ENCODE results near the gene ZNF283. TPM values are rescaled to one million over a fixed set of nuclear protein-coding genes. Genes with fewer than 3 reads are reported as not detected.

ZNF283 gene
- total RNA-seq, result 10 to 100 TPM; 10.7 to 14.9 (median 12.4) TPM
- 1 to 10 TPM; 1.2 to 3.2 (median 2.1) TPM for polyA plus RNA-seq

DNA sequence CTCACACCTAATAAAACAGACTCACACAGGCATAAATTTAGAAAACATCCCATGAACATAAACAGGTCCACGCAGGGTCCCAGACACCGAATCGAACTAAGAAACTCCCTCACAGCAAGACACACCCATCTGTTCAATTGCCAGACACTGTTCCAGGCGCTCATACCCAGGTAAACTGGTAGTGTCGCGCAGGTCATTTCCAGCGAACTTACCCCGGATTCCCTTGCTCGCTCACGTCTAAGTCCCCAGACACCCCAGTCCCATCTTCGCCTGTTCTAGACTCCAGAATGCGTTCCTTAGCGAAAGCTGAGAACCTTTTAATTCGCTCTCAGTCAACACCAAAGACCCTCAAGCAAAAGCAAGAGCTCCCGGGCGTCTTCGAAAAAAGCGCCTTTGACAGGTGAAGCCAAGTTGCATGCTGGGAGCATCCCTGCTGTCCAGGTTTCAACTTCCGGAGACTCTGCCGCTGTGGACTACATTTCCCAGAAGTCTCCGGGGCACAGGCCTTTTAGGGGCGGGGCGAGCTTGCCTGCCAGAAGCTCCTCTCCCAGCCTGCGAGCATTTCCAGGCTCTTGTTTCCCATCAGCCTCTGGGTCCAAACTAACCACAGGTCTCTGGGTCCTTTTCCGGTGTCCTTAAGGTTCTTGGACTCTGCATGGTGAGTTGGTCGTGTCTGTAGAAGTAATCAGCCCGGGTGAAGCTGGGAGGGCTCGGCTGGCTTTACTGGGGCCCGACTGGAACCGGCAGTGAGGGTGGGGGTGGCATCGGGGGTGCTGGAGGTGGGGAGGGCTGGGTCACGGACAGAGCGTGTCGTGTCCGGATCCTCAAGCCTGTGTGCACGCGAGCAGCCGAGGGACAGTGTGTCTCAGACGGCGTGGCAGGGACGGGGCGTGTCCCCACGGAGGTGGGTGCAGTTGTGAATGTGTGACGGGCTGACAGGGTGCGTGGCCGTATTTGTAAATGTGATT is at the start of gene ZNF283:
Gene ZNF283 (plus strand): TSS at position 535 of the 968 bp plus-strand sequence. CDS start 6,184 bp downstream, outside the sequence.
- Histone ChIP-seq H3K9me3 (no peaks in the 10 kb centered on the region), H3K36me3 (peaks cover 0 to 40% (median 22%) of the 10 kb centered on the region in 4 donors), H3K4me3 (peak within 1 kb of the TSS; percentile 51 to 71 (median 60)), H3K27me3 (no peaks in the 10 kb centered on the region), H3K27ac (peak within 1 kb of the TSS; percentile 71 to 77 (median 73)), H3K4me1 (peaks cover 0 to 14% (median 8%) of the 10 kb centered on the region in 4 donors)
- WGBS, 2 donors, result 8 to 13% methylated on average over 46 of the region's 46 CpGs
- peak; percentile 94 for DNase-seq
- TF ChIP-seq, protein P1, sequence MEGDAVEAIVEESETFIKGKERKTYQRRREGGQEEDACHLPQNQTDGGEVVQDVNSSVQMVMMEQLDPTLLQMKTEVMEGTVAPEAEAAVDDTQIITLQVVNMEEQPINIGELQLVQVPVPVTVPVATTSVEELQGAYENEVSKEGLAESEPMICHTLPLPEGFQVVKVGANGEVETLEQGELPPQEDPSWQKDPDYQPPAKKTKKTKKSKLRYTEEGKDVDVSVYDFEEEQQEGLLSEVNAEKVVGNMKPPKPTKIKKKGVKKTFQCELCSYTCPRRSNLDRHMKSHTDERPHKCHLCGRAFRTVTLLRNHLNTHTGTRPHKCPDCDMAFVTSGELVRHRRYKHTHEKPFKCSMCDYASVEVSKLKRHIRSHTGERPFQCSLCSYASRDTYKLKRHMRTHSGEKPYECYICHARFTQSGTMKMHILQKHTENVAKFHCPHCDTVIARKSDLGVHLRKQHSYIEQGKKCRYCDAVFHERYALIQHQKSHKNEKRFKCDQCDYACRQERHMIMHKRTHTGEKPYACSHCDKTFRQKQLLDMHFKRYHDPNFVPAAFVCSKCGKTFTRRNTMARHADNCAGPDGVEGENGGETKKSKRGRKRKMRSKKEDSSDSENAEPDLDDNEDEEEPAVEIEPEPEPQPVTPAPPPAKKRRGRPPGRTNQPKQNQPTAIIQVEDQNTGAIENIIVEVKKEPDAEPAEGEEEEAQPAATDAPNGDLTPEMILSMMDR (IDR thresholded peaks at IDR 0.05), result no peak
- TF ChIP-seq POLR2AphosphoS5 (IDR thresholded peaks at IDR 0.05) (peak; percentile 9 to 73 (median 39)), EP300 (IDR thresholded peaks at IDR 0.05) (no peak)
- intact Hi-C loops (cut with DNase I), result no loop called here

DNA sequence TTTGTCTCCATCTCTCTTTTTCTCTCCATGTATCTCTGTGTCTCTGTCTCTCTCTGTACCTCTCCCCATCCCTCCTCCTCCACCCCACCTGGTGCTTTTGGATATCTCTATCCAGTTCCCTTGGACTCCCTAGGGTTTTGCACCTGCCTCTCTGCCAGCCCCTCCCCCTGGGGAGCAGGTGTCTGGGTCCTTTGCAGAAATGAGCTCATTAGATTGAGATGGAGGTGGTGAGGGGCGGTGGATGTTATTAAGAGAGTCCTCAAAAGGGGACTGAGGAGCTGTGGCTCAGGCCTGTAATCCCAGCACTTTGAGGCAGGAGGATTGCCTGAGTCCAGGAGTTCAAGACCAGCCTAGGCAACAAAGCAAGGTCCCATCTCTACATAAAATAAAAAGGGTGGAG is 48.5 kb upstream of the ZNF283 start:
- intact Hi-C loops (cut with DNase I), result no loop called here
- TF ChIP-seq POLR2AphosphoS5 (IDR thresholded peaks at IDR 0.05) (no peak), EP300 (IDR thresholded peaks at IDR 0.05) (no peak), POLR2A (IDR thresholded peaks at IDR 0.05) (no peak)
- TF ChIP-seq, protein P1 (IDR thresholded peaks at IDR 0.05), result no peak
- no peaks in the 10 kb centered on the region for H3K36me3 ChIP-seq
- no peak overlapping the region for H3K4me3 ChIP-seq
- peak overlapping the region in 1 of 4 donors; percentile 36 for H3K27ac ChIP-seq
- 16 to 51% methylated on average over 1 of the region's 1 CpG for WGBS, 2 donors
- no peak for DNase-seq
- H3K9me3 ChIP-seq, result no peaks in the 10 kb centered on the region
- peaks cover 0 to 16% (median 13%) of the 10 kb centered on the region in 4 donors for H3K4me1 ChIP-seq
- H3K27me3 ChIP-seq, result peaks cover 8 to 61% (median 38%) of the 10 kb centered on the region in 3 donors

DNA sequence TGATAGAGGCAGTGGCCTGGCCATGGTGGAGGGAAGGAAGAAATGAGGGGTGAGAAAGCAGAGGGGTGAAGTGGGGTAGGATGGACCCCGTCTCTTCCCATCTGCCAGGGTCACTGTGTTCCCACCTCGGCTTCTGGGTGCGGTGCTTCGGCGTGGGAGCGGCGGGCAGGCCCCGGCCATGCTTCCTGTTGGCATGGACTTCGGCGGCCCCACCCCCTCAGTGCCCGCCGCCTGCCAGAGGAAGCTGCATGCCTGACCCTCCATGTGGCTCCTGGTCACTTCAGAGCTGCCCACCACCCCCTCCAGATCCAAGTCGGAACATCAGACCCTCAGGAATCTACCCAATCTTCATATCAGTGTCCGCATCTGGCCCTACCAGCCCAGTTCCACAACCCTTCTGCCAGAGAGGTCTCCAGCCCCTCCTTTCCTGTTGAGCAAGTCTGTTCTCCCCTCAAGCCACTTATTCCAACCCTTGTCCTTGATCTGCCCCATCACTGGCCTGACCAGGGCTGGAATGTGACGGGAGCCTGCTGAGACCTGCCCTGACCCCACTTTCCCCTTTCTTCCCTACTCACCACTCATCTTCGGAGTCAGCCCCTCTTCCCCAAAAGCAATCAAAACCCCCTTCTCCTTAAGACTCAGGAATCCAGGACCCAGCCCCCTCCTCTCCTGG is 47.8 kb upstream of the ZNF283 start:
- TF ChIP-seq POLR2AphosphoS5 (IDR thresholded peaks at IDR 0.05) (no peak), EP300 (IDR thresholded peaks at IDR 0.05) (no peak), POLR2A (IDR thresholded peaks at IDR 0.05) (no peak)
- TF ChIP-seq, protein P1 (IDR thresholded peaks at IDR 0.05), result no peak
- H3K4me3 ChIP-seq, result no peak overlapping the region
- intact Hi-C loops (cut with DNase I), result no loop called here
- H3K9me3 ChIP-seq, result no peaks in the 10 kb centered on the region
- peaks cover 0 to 13% (median 9%) of the 10 kb centered on the region in 4 donors for H3K4me1 ChIP-seq
- peaks cover 4 to 60% (median 36%) of the 10 kb centered on the region in 3 donors for H3K27me3 ChIP-seq
- WGBS, 2 donors, result 11 to 28% methylated on average over 16 of the region's 16 CpGs
- H3K27ac ChIP-seq, result peak overlapping the region in 2 of 4 donors; percentile 0 to 36
- no peaks in the 10 kb centered on the region for H3K36me3 ChIP-seq
- no peak for DNase-seq

DNA sequence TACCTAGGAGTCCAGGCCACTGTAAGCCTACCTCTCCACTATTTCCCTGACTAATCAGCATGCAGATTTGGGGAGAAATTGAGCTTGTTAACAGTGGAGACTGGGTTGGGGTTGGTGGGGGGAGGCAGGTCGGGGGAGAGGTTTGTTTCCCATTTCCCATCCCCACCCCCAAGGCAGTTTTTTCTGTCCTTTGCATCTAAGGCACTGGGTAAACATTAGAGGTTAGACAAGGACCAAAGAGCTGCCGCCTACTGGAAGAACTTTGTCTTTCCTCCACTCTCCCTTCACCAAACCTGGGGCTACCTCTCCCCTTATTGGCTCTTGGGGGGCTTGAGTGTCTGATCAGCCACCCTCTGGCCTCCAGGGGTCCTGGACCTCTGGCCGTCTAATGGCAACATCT is 47.3 kb upstream of the ZNF283 start:
- Histone ChIP-seq H3K27ac (peak overlapping the region in 2 of 4 donors; percentile 0 to 36), H3K9me3 (no peaks in the 10 kb centered on the region), H3K36me3 (no peaks in the 10 kb centered on the region), H3K27me3 (peaks cover 2 to 58% (median 31%) of the 10 kb centered on the region in 3 donors), H3K4me3 (peak overlapping the region in 1 of 4 donors; percentile 12), H3K4me1 (peaks cover 0 to 13% (median 7%) of the 10 kb centered on the region in 4 donors)
- intact Hi-C loops (cut with DNase I), result no loop called here
- DNase-seq, result no peak
- 8 to 13% methylated on average over 3 of the region's 3 CpGs for WGBS, 2 donors
- TF ChIP-seq POLR2A (IDR thresholded peaks at IDR 0.05) (no peak), POLR2AphosphoS5 (IDR thresholded peaks at IDR 0.05) (no peak), EP300 (IDR thresholded peaks at IDR 0.05) (no peak)
- TF ChIP-seq, protein P1 (IDR thresholded peaks at IDR 0.05), result peak in 1 of 4 experiments; percentile 9

Measured in sigmoid colon (tissue), 7 donors.